ENCODE results near the gene STMP1. TPM values are rescaled to one million over a fixed set of nuclear protein-coding genes. Genes with fewer than 3 reads are reported as not detected.

Gene STMP1
- polyA plus RNA-seq, 1 of the 3 experiments (the other 2 are of a cell fraction) = 26.0 TPM

DNA sequence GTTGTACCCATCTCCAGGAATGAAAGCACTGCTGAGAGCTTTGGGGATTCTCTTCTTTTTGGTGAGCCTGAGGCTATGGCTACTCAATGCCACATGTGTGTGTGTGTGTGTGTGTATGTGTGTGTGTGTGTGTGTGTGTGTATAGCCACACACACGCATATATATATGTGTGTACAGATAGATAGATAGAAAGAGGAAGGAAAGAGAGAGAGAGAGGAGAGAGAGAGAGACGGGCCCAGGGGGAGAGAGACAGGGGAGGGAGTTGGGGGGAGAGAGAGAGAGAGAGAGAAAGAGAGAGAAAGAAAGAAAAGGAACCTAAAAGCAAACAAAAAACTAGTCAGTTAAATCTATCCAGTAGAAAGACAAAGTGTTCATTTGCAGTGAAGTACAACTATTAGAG lies 57.4 kb downstream of the STMP1 start:
- TF ChIP-seq GATA2 (CRISPR knock-in tag; IDR thresholded peaks at IDR 0.05) (no peak), MEF2A (IDR thresholded peaks at IDR 0.05; ENCODE audit: borderline replicate concordance, low read depth) (no peak), NRF1 (IDR thresholded peaks at IDR 0.05; ENCODE audit: low read depth, low read length) (no peak), MXI1 (IDR thresholded peaks at IDR 0.05; ENCODE audit: low read depth, low read length) (no peak), FOSL2 (IDR thresholded peaks at IDR 0.05; ENCODE audit: borderline replicate concordance, low read depth) (no peak), SMC3 (IDR thresholded peaks at IDR 0.05; ENCODE audit: low read depth, low read length) (no peak), SIN3A (IDR thresholded peaks at IDR 0.05; ENCODE audit: borderline replicate concordance, low read depth, low read length) (no peak)
- POLR2A ChIA-PET = no interaction called here
- Histone ChIP-seq H3K9me2 (no peaks in the 10 kb centered on the region), H3K27ac (ENCODE audit: low read depth in 2 of 2, low read length in 1 of 2) (no peak overlapping the region), H3K4me2 (no peak overlapping the region), H3K79me2 (ENCODE audit: insufficient read depth) (no peaks in the 10 kb centered on the region), H3K27me3 (ENCODE audit: insufficient read depth) (no peaks in the 10 kb centered on the region), H2AFZ (ENCODE audit: low read depth) (no peak overlapping the region), H3K4me1 (ENCODE audit: control insufficient read depth in 1 of 2, insufficient read depth in 2 of 2, low read depth in 1 of 2, low read length in 1 of 2) (peaks cover 16% of the 10 kb centered on the region in 2 experiments), H4K20me1 (ENCODE audit: insufficient read depth) (no peaks in the 10 kb centered on the region), H3K9ac (no peak overlapping the region), H3K36me3 (replicated peaks in 1 of 2; ENCODE audit: control insufficient read depth in 1 of 2, insufficient read depth in 2 of 2, low read length in 1 of 2) (no peaks in the 10 kb centered on the region), H3K9me3 (no peaks in the 10 kb centered on the region), H3K4me3 (ENCODE audit: low read depth in 2 of 2, low read length in 1 of 2) (no peak overlapping the region), H3F3A (replicated peaks; ENCODE audit: insufficient read depth) (peaks cover 23% of the 10 kb centered on the region)
- WGBS (ENCODE audit: low lambda C conversion rate) = 65% methylated on average over 2 of the region's 2 CpGs
- DNase-seq = no peak
- CTCF ChIA-PET = interaction anchor here (0.9 to 11.2 kb wide), 6 partner anchors 9 to 46 kb away, joined by 3 to 153 read pairs (median 3); no protein-coding TSS in a partner anchor

DNA sequence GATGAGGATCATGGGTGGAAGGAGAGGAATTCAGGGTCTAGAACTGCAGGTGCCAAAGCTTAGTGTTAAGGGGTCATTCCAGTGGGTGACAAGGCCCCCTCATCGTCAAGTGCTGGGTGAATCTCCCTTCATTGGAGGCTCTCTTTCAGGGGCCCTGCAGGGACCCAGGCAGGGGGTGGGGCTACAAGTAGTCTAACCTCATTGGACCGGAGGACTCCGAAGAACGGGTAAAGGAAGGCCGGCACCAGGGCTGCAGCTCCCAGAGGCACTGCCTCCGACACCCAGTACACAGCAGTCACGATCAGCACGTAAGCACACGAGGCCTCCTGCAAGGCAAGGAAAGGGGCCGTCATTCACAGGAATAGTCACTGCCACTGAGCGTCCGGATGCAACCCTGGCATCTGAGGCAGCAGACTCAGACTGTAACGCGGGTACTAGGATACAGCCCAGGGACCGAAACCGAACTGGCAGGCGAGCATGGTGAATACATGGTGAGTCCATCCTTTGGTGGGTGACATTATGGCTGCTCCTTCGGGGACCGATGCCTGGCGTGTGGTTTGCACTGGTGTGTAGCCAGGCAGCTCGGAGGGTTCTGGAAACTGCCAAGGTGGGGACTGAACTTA lies 59.0 kb downstream of the STMP1 start:
- no peaks in the 10 kb centered on the region for H3K36me3 ChIP-seq (replicated peaks in 1 of 2; ENCODE audit: control insufficient read depth in 1 of 2, insufficient read depth in 2 of 2, low read length in 1 of 2)
- H3K4me3 ChIP-seq (ENCODE audit: low read depth in 2 of 2, low read length in 1 of 2) = no peak overlapping the region
- no peaks in the 10 kb centered on the region for H3K9me2 ChIP-seq
- no peaks in the 10 kb centered on the region for H3K79me2 ChIP-seq (ENCODE audit: insufficient read depth)
- H3K27me3 ChIP-seq (ENCODE audit: insufficient read depth) = no peaks in the 10 kb centered on the region
- no peaks in the 10 kb centered on the region for H3K9me3 ChIP-seq
- no peak overlapping the region for H3K4me2 ChIP-seq
- no peak for DNase-seq
- H2AFZ ChIP-seq (ENCODE audit: low read depth) = no peak overlapping the region
- ChIA-PET CTCF (interaction anchor here (0.6 to 2.3 kb wide), 6 partner anchors 10 to 404 kb away, joined by 3 to 8 read pairs (median 6); partner anchors contain the start of gene STMP1), POLR2A (no interaction called here)
- 96% methylated on average over 21 of the region's 21 CpGs for WGBS (ENCODE audit: low lambda C conversion rate)
- H4K20me1 ChIP-seq (ENCODE audit: insufficient read depth) = no peaks in the 10 kb centered on the region
- peaks cover 13 to 14% of the 10 kb centered on the region in 2 experiments; a peak in 3 of 4 replicates for H3K4me1 ChIP-seq (ENCODE audit: control insufficient read depth in 1 of 2, insufficient read depth in 2 of 2, low read depth in 1 of 2, low read length in 1 of 2)
- peaks cover 11% of the 10 kb centered on the region for H3F3A ChIP-seq (replicated peaks; ENCODE audit: insufficient read depth)
- no peak overlapping the region for H3K27ac ChIP-seq (ENCODE audit: low read depth in 2 of 2, low read length in 1 of 2)
- no peak for TF ChIP-seq SMC3 (IDR thresholded peaks at IDR 0.05; ENCODE audit: low read depth, low read length)
- no peak for TF ChIP-seq ELF1 (IDR thresholded peaks at IDR 0.05)
- TF ChIP-seq EZH2phosphoT487 (IDR thresholded peaks at IDR 0.05; ENCODE audit: borderline replicate concordance, low read depth) = no peak
- TF ChIP-seq MXI1 (IDR thresholded peaks at IDR 0.05; ENCODE audit: low read depth, low read length) = no peak
- TF ChIP-seq NRF1 (IDR thresholded peaks at IDR 0.05; ENCODE audit: low read depth, low read length) = no peak
- TF ChIP-seq, protein P1, sequence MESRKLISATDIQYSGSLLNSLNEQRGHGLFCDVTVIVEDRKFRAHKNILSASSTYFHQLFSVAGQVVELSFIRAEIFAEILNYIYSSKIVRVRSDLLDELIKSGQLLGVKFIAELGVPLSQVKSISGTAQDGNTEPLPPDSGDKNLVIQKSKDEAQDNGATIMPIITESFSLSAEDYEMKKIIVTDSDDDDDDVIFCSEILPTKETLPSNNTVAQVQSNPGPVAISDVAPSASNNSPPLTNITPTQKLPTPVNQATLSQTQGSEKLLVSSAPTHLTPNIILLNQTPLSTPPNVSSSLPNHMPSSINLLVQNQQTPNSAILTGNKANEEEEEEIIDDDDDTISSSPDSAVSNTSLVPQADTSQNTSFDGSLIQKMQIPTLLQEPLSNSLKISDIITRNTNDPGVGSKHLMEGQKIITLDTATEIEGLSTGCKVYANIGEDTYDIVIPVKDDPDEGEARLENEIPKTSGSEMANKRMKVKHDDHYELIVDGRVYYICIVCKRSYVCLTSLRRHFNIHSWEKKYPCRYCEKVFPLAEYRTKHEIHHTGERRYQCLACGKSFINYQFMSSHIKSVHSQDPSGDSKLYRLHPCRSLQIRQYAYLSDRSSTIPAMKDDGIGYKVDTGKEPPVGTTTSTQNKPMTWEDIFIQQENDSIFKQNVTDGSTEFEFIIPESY (IDR thresholded peaks at IDR 0.05; ENCODE audit: borderline replicate concordance, low read depth) = no peak
- TF ChIP-seq TAF1 (IDR thresholded peaks at IDR 0.05; ENCODE audit: borderline replicate concordance, low read depth, low read length) = no peak
- TF ChIP-seq, protein P2, sequence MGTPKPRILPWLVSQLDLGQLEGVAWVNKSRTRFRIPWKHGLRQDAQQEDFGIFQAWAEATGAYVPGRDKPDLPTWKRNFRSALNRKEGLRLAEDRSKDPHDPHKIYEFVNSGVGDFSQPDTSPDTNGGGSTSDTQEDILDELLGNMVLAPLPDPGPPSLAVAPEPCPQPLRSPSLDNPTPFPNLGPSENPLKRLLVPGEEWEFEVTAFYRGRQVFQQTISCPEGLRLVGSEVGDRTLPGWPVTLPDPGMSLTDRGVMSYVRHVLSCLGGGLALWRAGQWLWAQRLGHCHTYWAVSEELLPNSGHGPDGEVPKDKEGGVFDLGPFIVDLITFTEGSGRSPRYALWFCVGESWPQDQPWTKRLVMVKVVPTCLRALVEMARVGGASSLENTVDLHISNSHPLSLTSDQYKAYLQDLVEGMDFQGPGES (IDR thresholded peaks at IDR 0.05; ENCODE audit: low read depth, low read length) = no peak
- no peak for TF ChIP-seq TCF12 (IDR thresholded peaks at IDR 0.05)
- no peak for TF ChIP-seq MEF2A (IDR thresholded peaks at IDR 0.05; ENCODE audit: borderline replicate concordance, low read depth)
- TF ChIP-seq, protein P3, sequence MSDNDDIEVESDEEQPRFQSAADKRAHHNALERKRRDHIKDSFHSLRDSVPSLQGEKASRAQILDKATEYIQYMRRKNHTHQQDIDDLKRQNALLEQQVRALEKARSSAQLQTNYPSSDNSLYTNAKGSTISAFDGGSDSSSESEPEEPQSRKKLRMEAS (IDR thresholded peaks at IDR 0.05; ENCODE audit: low read depth) = no peak
- no peak for TF ChIP-seq FOXM1 (IDR thresholded peaks at IDR 0.05; ENCODE audit: low read depth)
- TF ChIP-seq FOXJ3 (CRISPR knock-in tag; IDR thresholded peaks at IDR 0.05) = no peak
- no peak for TF ChIP-seq SIN3A (IDR thresholded peaks at IDR 0.05; ENCODE audit: borderline replicate concordance, low read depth, low read length)
- TF ChIP-seq YY1 (IDR thresholded peaks at IDR 0.05; ENCODE audit: low read depth) = no peak
- no peak overlapping the region for H3K9ac ChIP-seq
